Fibroblast of peridontal ligament (primary cell): ENCODE measurements around the gene DAO.
"Not testable (repeated sequence)": the region's sequence is repeated elsewhere in the genome, so short reads cannot be mapped to it uniquely, and the experiment has no call there.

Experiments used
- DNase-seq: peaks from one replicate; pipeline ENCODE4 v3.0.0-alpha.2; 2010; ENCODE audit errors: extremely low read depth

DAO gene

GRCh38 chr12:108879615-108880254 is at the start of gene DAO:
Gene DAO, plus strand, starts transcription at chr12:108880092. Its CDS starts 4,915 bp downstream, at chr12:108885007.
- DNase-seq, result no peak

GRCh38 chr12:108831309-108831991 is 48.4 kb upstream of the DAO start:
- no peak for DNase-seq

GRCh38 chr12:108832208-108832607 is 47.7 kb upstream of the DAO start:
- DNase-seq, result no peak

GRCh38 chr12:108832730-108833354 is 47.0 kb upstream of the DAO start:
- DNase-seq, result peak; percentile 96

- peak; percentile 71 for DNase-seq
These were observed 46.5 kb upstream of the DAO start for GRCh38 chr12:108833355-108833733.

- DNase-seq, result peak; percentile 87
These were observed 46.0 kb upstream of the DAO start for GRCh38 chr12:108833757-108834472.

GRCh38 chr12:108835860-108836634 is 43.8 kb upstream of the DAO start:
- no peak for DNase-seq

GRCh38 chr12:108837239-108837638 is 42.7 kb upstream of the DAO start:
- no peak for DNase-seq

GRCh38 chr12:108837680-108838079 is 42.2 kb upstream of the DAO start:
- no peak for DNase-seq

GRCh38 chr12:108838194-108839017 is 41.5 kb upstream of the DAO start:
- peak; percentile 99 for DNase-seq

- DNase-seq, result peak; percentile 87
These were observed 40.6 kb upstream of the DAO start for GRCh38 chr12:108839018-108839889.

- DNase-seq, result no peak
These were observed 40.0 kb upstream of the DAO start for GRCh38 chr12:108839890-108840230.

- peak; percentile 56 for DNase-seq
These were observed 39.1 kb upstream of the DAO start for GRCh38 chr12:108840605-108841332.

- DNase-seq, result not testable (repeated sequence)
These were observed 38.1 kb upstream of the DAO start for GRCh38 chr12:108841825-108842224.

GRCh38 chr12:108842361-108842760 is 37.5 kb upstream of the DAO start:
- no peak for DNase-seq

- no peak for DNase-seq
These were observed 36.7 kb upstream of the DAO start for GRCh38 chr12:108843187-108843586.

- no peak for DNase-seq
These were observed 34.2 kb upstream of the DAO start for GRCh38 chr12:108845696-108846095.

GRCh38 chr12:108846290-108846701 is 33.6 kb upstream of the DAO start:
- peak; percentile 65 for DNase-seq

GRCh38 chr12:108847705-108848104 is 32.2 kb upstream of the DAO start:
- no peak for DNase-seq
